ENCODE measurements around the gene ZNF547. TPM values are rescaled to one million over a fixed set of nuclear protein-coding genes. Genes with fewer than 3 reads are reported as not detected.

ZNF547 gene
- total RNA-seq, 1 experiment from 2014 or later, result 1.4 TPM

DNA sequence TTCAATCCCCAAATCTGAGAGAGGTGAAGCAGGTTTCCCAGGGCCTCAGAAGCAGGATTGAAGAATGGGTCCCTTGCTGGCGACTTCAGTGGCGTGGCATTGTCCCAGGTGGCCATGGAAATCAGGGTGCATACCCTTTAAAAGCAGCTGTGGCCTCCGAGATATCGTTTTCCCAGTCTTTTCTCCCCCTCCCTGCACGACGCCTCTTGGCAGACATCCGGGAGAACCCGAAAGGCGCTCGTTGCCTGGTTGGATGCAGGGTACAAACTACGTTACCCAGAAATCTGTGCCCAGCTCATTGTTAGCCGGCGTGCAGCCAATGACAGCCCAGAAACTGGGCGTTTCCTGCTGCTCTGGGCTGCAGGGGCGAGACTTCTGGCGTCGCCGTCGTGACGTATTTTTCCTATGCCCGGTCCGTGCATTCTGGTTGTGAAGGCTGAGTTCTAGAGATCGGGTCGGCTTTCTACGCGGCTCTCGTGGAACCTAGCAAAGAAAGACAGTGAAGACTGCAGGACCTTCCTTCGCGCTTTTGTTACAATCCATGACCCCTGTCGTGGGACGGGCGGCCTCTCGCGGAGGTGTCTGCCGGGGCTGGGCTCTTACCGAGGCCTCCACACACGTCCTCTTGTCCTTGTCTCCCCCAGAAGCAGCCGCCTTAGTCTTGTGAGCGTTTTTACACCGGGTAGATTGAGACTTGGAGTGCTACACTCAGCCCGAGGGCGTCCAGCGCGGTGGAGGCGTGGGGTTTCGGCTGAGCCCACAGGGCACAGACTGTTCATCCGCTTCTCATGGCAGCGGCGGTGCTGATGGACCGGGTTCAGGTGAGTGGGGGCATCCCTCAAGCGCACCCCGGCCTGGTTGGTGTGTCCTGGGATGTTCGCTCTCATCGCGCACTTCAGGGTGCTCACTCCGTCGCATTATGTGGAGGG lies 12.2 kb upstream of the ZNF547 start, which contains the start of gene ZNF304:
Gene ZNF304, plus strand, starts transcription at position 395 of the 929 bp plus-strand sequence. Its CDS starts 394 bp downstream, at position 789.
- Histone ChIP-seq H4K20me1 (ENCODE audit: insufficient read depth) (no peaks in the 10 kb centered on the region), H3K4me1 (ENCODE audit: control insufficient read depth in 1 of 2, insufficient read depth in 2 of 2, low read length in 2 of 2) (peaks cover 5 to 16% of the 10 kb centered on the region in 2 experiments; a peak in 3 of 4 replicates), H2AFZ (ENCODE audit: low read depth, low read length, poor library complexity, severe bottlenecking) (peak within 1 kb of the TSS; percentile 92), H3K79me2 (ENCODE audit: insufficient read depth, low read length) (peaks cover 22% of the 10 kb centered on the region), H3K9me3 (ENCODE audit: control insufficient read depth in 1 of 2, insufficient read depth in 1 of 2, low read depth in 1 of 2, low read length in 2 of 2) (no peaks in the 10 kb centered on the region), H3K9ac (ENCODE audit: low read length) (peak within 1 kb of the TSS; percentile 70), H3K27ac (ENCODE audit: low read depth, low read length) (peak within 1 kb of the TSS; percentile 4; the same call in 1 of the 2 replicates), H3K36me3 (ENCODE audit: control insufficient read depth in 1 of 2, insufficient read depth in 2 of 2, low read length in 2 of 2) (peaks cover 5 to 11% of the 10 kb centered on the region in 2 experiments; a peak in 2 of 4 replicates), H3K9me2 (ENCODE audit: insufficient read depth) (no peaks in the 10 kb centered on the region), H3K4me3 (replicated peaks in 1 of 2; ENCODE audit: low read depth in 1 of 2, low read length in 2 of 2) (peak within 1 kb of the TSS; percentile 72 to 92), H3K27me3 (ENCODE audit: insufficient read depth, low read length) (no peaks in the 10 kb centered on the region), H3K4me2 (ENCODE audit: low read length) (peak within 1 kb of the TSS; percentile 91)
- intact Hi-C loops (cut with micrococcal nuclease), result no loop called here
- CTCF ChIA-PET, result no interaction called here
- POLR2A ChIA-PET, result interaction anchor here (0.7 to 1.4 kb wide), 2 partner anchors 12 to 38 kb away, joined by 5 to 6 read pairs; partner anchors contain the start of genes TRAPPC2B, ZNF547 and ZNF548
- DNase-seq (ENCODE audit: low read depth, low spot score), result peak; percentile 91
- TF ChIP-seq, protein P1, sequence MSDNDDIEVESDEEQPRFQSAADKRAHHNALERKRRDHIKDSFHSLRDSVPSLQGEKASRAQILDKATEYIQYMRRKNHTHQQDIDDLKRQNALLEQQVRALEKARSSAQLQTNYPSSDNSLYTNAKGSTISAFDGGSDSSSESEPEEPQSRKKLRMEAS (IDR thresholded peaks at IDR 0.05), result peak; percentile 81
- TF ChIP-seq YY1 (IDR thresholded peaks at IDR 0.05; ENCODE audit: extremely low read depth, insufficient replicate concordance, low read depth, low read length) (peak; percentile 81), POLR2AphosphoS5 (IDR thresholded peaks at IDR 0.05; ENCODE audit: low read depth, low read length) (peak; percentile 58), ZFX (IDR thresholded peaks at IDR 0.05) (peak; percentile 40), ELF1 (IDR thresholded peaks at IDR 0.05; ENCODE audit: borderline replicate concordance, low read depth) (peak; percentile 61), SP1 (IDR thresholded peaks at IDR 0.05; ENCODE audit: low read depth) (peak; percentile 85), CEBPB (IDR thresholded peaks at IDR 0.05; ENCODE audit: low read depth) (no peak), SRF (IDR thresholded peaks at IDR 0.05; ENCODE audit: low read depth) (peak; percentile 91)
- TF ChIP-seq, protein P2, sequence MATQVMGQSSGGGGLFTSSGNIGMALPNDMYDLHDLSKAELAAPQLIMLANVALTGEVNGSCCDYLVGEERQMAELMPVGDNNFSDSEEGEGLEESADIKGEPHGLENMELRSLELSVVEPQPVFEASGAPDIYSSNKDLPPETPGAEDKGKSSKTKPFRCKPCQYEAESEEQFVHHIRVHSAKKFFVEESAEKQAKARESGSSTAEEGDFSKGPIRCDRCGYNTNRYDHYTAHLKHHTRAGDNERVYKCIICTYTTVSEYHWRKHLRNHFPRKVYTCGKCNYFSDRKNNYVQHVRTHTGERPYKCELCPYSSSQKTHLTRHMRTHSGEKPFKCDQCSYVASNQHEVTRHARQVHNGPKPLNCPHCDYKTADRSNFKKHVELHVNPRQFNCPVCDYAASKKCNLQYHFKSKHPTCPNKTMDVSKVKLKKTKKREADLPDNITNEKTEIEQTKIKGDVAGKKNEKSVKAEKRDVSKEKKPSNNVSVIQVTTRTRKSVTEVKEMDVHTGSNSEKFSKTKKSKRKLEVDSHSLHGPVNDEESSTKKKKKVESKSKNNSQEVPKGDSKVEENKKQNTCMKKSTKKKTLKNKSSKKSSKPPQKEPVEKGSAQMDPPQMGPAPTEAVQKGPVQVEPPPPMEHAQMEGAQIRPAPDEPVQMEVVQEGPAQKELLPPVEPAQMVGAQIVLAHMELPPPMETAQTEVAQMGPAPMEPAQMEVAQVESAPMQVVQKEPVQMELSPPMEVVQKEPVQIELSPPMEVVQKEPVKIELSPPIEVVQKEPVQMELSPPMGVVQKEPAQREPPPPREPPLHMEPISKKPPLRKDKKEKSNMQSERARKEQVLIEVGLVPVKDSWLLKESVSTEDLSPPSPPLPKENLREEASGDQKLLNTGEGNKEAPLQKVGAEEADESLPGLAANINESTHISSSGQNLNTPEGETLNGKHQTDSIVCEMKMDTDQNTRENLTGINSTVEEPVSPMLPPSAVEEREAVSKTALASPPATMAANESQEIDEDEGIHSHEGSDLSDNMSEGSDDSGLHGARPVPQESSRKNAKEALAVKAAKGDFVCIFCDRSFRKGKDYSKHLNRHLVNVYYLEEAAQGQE (IDR thresholded peaks at IDR 0.05; ENCODE audit: low read depth), result no peak
- BruUV-seq (replicated peaks), result TSS peak; percentile 68
- ATAC-seq, result peak; percentile 99
- RAD21 ChIA-PET (ENCODE audit: low non-redundant PET in 1 of 2, low total read pairs in 2 of 2, uncharacterized antibody in 2 of 2, unreplicated experiment in 2 of 2), result no interaction called here

All from HCT116 (cell line).